Measurements from ENCODE around the gene DGCR6L. TPM values are rescaled to one million over a fixed set of nuclear protein-coding genes. Genes with fewer than 3 reads are reported as not detected.
"Not testable (repeated sequence)": the region's sequence is repeated elsewhere in the genome, so short reads cannot be mapped to it uniquely, and the experiment has no call there.

Gene DGCR6L
- total RNA-seq, 1 donor from 2014 or later: 39.8 TPM

DNA sequence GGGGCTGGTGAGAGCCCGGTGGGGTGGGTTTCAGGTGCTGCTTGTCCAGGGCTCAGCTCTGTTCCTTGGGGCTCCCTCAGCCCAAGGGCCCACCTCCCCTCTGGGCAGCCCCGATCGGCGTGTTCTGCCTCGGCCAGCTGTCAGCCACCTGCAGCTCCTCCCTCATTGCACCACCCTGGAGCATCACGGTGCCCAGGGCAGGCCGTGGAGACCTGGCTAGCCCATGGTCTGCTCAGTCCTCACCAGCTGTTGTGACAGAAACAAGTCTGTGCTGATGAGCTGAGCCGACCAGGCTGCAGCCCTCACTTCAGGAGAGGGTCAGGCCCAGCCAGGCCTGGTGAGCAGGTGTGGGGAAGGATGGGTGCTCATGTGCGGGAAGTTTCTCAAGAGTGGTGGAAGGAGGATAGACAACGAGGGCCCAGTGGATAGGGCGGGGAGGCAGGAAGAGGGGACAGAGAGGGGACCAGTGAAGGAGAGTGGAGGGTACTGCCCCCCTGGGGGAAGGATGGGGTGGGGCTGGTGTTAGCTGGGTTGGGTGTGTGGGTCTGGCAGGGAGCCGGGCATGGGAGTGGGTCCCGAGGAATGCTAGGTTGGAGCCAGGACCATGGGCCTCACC, 35.3 kb downstream of the DGCR6L start:
- no peak overlapping the region for H3K4me3 ChIP-seq
- TF ChIP-seq POLR2A (IDR thresholded peaks at IDR 0.05) (no peak), POLR2AphosphoS5 (IDR thresholded peaks at IDR 0.05; ENCODE audit: insufficient read depth in 1 of 2, low read depth in 1 of 2) (no peak)
- TF ChIP-seq, protein P1, sequence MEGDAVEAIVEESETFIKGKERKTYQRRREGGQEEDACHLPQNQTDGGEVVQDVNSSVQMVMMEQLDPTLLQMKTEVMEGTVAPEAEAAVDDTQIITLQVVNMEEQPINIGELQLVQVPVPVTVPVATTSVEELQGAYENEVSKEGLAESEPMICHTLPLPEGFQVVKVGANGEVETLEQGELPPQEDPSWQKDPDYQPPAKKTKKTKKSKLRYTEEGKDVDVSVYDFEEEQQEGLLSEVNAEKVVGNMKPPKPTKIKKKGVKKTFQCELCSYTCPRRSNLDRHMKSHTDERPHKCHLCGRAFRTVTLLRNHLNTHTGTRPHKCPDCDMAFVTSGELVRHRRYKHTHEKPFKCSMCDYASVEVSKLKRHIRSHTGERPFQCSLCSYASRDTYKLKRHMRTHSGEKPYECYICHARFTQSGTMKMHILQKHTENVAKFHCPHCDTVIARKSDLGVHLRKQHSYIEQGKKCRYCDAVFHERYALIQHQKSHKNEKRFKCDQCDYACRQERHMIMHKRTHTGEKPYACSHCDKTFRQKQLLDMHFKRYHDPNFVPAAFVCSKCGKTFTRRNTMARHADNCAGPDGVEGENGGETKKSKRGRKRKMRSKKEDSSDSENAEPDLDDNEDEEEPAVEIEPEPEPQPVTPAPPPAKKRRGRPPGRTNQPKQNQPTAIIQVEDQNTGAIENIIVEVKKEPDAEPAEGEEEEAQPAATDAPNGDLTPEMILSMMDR (IDR thresholded peaks at IDR 0.05): no peak
- no peak for DNase-seq (ENCODE audit: extremely low spot score in 2 of 2)
- no peaks in the 10 kb centered on the region for H3K4me1 ChIP-seq
- no peak overlapping the region for H3K27ac ChIP-seq
- intact Hi-C loops (cut with DNase I): loop anchor here (2.0 kb wide), 1 partner anchor 128 kb away; no protein-coding TSS in a partner anchor
- no peaks in the 10 kb centered on the region for H3K9me3 ChIP-seq
- H3K36me3 ChIP-seq: no peaks in the 10 kb centered on the region
- no peaks in the 10 kb centered on the region for H3K27me3 ChIP-seq

DNA sequence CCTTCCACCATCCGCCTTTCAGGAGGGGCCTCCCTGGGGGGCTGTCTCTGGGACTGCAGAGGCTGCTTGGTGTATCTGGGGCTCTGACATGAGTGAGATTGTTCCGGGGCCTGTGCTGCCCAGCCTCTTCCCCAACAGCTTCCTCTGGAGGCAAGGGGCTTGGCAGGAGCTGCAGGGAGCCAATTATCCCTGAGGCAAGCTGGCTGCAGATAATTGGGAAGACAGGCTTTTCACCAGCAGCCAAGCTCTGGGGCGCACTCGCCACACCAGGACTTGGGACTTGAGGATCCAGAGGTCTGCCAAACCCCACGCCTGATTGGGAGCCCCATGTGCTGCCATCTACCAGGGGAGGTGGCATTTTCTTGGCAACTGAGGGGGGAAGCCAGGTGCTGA, 36.2 kb downstream of the DGCR6L start:
- intact Hi-C loops (cut with DNase I): loop anchor here (2.0 kb wide), 1 partner anchor 127 kb away; no protein-coding TSS in a partner anchor

DNA sequence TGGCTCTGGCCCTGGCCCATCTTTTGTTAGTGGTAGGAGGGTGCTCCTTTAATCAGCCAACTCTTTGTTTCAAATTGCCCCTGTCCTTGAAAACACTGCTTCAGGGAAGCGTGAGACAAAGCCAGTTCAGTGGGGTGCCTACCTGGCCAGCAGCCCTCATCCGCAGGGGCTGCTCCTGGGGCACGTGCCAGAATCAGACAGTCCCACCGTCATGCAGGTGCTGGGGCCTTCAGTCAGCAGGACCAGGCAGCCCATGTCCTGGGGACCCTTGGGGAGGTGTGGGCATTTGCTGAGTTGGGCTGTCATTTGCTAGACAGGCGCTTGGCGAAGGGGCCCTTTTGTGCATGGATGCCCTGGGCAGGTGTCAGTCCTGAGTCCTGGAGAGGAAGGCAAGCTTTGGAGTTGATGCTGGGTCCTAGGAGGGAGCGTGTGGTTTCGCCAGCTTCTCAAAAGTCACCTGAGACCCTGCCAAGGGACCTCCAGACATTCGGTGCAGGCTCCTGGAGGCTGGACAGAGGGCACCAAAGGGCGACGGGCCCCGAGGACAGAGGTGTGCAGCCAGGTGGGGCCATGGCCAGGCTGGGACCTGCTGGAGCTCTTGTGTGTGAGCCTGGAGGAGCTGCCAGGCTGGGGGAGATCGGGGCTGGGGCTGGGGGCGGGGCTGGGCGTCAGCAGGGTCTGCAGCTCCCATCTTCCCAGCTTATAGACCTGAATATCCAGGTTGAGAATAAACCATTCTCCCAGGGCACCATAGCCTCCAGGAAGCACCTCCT, 36.8 kb downstream of the DGCR6L start:
- Histone ChIP-seq H3K36me3 (no peaks in the 10 kb centered on the region), H3K4me3 (no peak overlapping the region), H3K27me3 (no peaks in the 10 kb centered on the region), H3K27ac (no peak overlapping the region), H3K4me1 (no peaks in the 10 kb centered on the region), H3K9me3 (no peaks in the 10 kb centered on the region)
- DNase-seq (ENCODE audit: extremely low spot score in 2 of 2): no peak
- intact Hi-C loops (cut with DNase I): no loop called here
- TF ChIP-seq POLR2A (IDR thresholded peaks at IDR 0.05): no peak
- TF ChIP-seq POLR2AphosphoS5 (IDR thresholded peaks at IDR 0.05; ENCODE audit: insufficient read depth in 1 of 2, low read depth in 1 of 2): no peak
- TF ChIP-seq, protein P1 (IDR thresholded peaks at IDR 0.05): no peak

More for the DNA sequence above, 36.2 kb downstream of the DGCR6L start:
- H3K36me3 ChIP-seq: no peaks in the 10 kb centered on the region
- no peak for TF ChIP-seq POLR2A (IDR thresholded peaks at IDR 0.05)
- TF ChIP-seq, protein P1 (IDR thresholded peaks at IDR 0.05): no peak
- TF ChIP-seq POLR2AphosphoS5 (IDR thresholded peaks at IDR 0.05; ENCODE audit: insufficient read depth in 1 of 2, low read depth in 1 of 2): no peak
- no peak overlapping the region for H3K27ac ChIP-seq
- H3K4me1 ChIP-seq: no peaks in the 10 kb centered on the region
- no peaks in the 10 kb centered on the region for H3K9me3 ChIP-seq
- no peak for DNase-seq (ENCODE audit: extremely low spot score in 2 of 2)
- no peak overlapping the region for H3K4me3 ChIP-seq
- no peaks in the 10 kb centered on the region for H3K27me3 ChIP-seq

DNA sequence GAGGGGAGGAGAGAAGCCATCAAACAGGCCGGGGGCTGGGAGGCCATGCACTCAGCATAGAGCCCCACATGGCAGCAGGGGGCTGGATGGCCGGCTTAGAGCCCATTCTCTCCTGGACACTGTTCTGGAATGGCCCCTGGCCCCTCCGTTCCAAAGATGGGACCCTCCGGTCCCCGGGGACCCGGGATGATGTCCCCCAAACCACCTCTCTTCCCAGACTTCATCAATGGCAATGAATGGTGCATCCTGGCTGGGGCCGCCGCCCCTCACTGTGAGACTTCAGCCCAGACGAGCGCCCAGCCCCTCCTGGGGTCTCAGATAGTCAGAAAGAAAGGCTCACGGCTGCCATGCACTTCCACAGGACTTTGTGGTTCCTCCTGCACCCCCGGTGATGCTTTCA, 38.0 kb downstream of the DGCR6L start:
- Histone ChIP-seq H3K9me3 (no peaks in the 10 kb centered on the region), H3K36me3 (no peaks in the 10 kb centered on the region), H3K4me1 (no peaks in the 10 kb centered on the region), H3K27ac (no peak overlapping the region), H3K27me3 (no peaks in the 10 kb centered on the region), H3K4me3 (no peak overlapping the region)
- TF ChIP-seq, protein P1 (IDR thresholded peaks at IDR 0.05): no peak
- TF ChIP-seq POLR2A (IDR thresholded peaks at IDR 0.05): no peak
- no peak for DNase-seq (ENCODE audit: extremely low spot score in 2 of 2)
- intact Hi-C loops (cut with DNase I): no loop called here

DNA sequence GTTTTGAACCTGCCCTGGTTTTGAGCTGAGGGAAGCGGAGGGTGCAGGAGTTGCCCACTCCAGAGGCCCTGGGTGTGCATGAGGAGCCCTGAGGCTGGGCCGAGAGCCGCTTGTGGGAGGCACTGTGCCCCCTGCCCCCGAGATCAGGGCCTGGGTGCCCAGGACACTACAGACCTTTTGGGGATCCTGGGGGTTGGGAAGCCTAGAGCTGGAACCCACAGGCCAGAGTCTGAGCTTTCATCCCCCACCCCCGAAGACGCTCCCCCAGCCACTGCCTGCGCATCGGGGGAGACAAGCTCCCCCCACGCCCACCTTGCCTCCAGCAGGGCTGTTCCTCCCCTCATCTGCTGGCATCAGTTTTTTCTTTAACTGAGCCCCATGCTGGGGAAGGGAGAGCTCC, 38.4 kb downstream of the DGCR6L start:
- H3K9me3 ChIP-seq; H3K36me3 ChIP-seq; H3K4me3 ChIP-seq; H3K27ac ChIP-seq; intact Hi-C loops (cut with DNase I); H3K27me3 ChIP-seq; H3K4me1 ChIP-seq; DNase-seq (ENCODE audit: extremely low spot score in 2 of 2): not testable (repeated sequence)
